Endodermal cell (in vitro differentiated cells): ENCODE measurements around the gene RNASE7. TPM values are rescaled to one million over a fixed set of nuclear protein-coding genes. Genes with fewer than 3 reads are reported as not detected.

Source experiments
- DNase-seq: peaks from one replicate; pipeline ENCODE4 v3.0.0-alpha.2; 2017
- H3K27ac ChIP-seq: 2 replicates; pipeline ENCODE4 v1.5.1; 2013; ENCODE audit warnings: mild to moderate bottlenecking, low read depth, low read length, moderate library complexity
- H3K27me3 ChIP-seq: 2 replicates; pipeline ENCODE4 v1.6.1; 2013; ENCODE audit warnings: mild to moderate bottlenecking, low read length, moderate library complexity; ENCODE audit not compliant: insufficient read depth, control insufficient read depth, poor library complexity, severe bottlenecking
- H3K36me3 ChIP-seq: 2 replicates; pipeline ENCODE4 v1.7.0; 2013; ENCODE audit warnings: mild to moderate bottlenecking, low read length, moderate library complexity; ENCODE audit not compliant: control insufficient read depth, insufficient read depth
- H3K4me1 ChIP-seq: one replicate; pipeline ENCODE4 v1.7.0; 2013; ENCODE audit warnings: low read length; ENCODE audit not compliant: control insufficient read depth, insufficient read depth
- H3K4me3 ChIP-seq: 2 replicates; pipeline ENCODE4 v1.5.1; 2013; ENCODE audit warnings: mild to moderate bottlenecking, low read length, moderate library complexity
- H3K9ac ChIP-seq: 2 replicates; pipeline ENCODE4 v1.6.1; 2013; ENCODE audit warnings: mild to moderate bottlenecking, low read length, moderate library complexity; ENCODE audit not compliant: poor library complexity, severe bottlenecking; ENCODE audit errors: extremely low read depth
- H3K9me3 ChIP-seq: 2 replicates; pipeline ENCODE4 v1.6.1; 2013; ENCODE audit warnings: mild to moderate bottlenecking, low read length, moderate library complexity; ENCODE audit not compliant: control insufficient read depth
- H3K27ac Mint-ChIP-seq: 2 replicates; pipeline ENCODE4 v1.8.0; 2020; ENCODE audit warnings: mixed read lengths
- H3K27me3 Mint-ChIP-seq: 2 replicates; pipeline ENCODE4 v1.8.0; 2021; ENCODE audit warnings: mild to moderate bottlenecking, mixed read lengths; ENCODE audit not compliant: insufficient read depth
- H3K36me3 Mint-ChIP-seq: 2 replicates; pipeline ENCODE4 v1.8.0; 2020; ENCODE audit warnings: low read depth, mixed read lengths
- H3K4me1 Mint-ChIP-seq: 2 replicates; pipeline ENCODE4 v1.8.0; 2020; ENCODE audit warnings: mixed read lengths
- H3K4me3 Mint-ChIP-seq: 2 replicates; pipeline ENCODE4 v1.8.0; 2020; ENCODE audit warnings: mild to moderate bottlenecking, moderate library complexity, mixed read lengths
- H3K9me3 Mint-ChIP-seq: 2 replicates; pipeline ENCODE4 v1.8.0; 2020; ENCODE audit warnings: mild to moderate bottlenecking, mixed read lengths
- CTCF ChIP-seq: fragments of 200-600 bp; sonication (generic); conservative IDR thresholded peaks from 2 replicates; pipeline ENCODE4 v1.5.0; 2021; ENCODE audit warnings: antibody characterized with exemption, mild to moderate bottlenecking
- WGBS, 2 experiments: methylation state at CpG; one replicate each; pipeline versions ENCODE4 v1.1.5 to v1.1.7; 2013; ENCODE audit warnings: missing lambda C conversion rate in 2 of 2, mixed read lengths in 1 of 2; ENCODE audit not compliant: insufficient coverage in 1 of 2, insufficient read length in 1 of 2; 5-methylcytosine and 5-hydroxymethylcytosine counted together
- total RNA-seq, 2 donors: library from RNA; stranded (reverse); fragmentation: NEBNext Ultra II Directional in 1 of 2; extraction: Animal tissue kit (Norgen Biotek cat#: 25700) in 1 of 2; gene quantifications; 2 replicates in 1 of 2; 3 replicates in 1 of 2; pipeline ENCODE4 v1.2.1, GENCODE V29; 2021

Gene RNASE7
- total RNA-seq, 2 donors from 2014 or later = not detected

DNA sequence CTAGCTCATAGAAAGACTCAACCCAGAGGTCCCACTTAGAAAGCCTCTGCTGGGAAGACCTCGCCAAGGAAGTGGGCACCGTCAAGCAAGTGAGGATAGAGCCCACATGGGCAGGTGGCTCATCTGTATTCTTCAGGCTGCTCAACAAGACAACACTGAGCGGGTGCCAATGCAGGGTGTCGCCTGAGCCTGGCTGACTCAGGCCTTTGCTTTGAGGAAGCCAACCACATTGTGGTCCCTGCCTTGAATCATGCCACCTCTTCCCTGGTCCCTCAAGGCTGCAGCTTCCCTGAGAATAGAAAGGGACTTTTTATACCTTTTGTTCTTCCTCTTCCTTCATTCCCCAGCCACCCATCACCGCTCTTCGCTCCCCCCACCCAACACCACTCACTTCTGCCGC, 5.4 kb upstream of the RNASE7 start:
- Mint-ChIP-seq H3K9me3 (no peaks in the 10 kb centered on the region), H3K36me3 (no peaks in the 10 kb centered on the region)
- WGBS, 2 experiments = 92 to 96% methylated on average over 4 to 7 of the region's 7 CpGs

DNA sequence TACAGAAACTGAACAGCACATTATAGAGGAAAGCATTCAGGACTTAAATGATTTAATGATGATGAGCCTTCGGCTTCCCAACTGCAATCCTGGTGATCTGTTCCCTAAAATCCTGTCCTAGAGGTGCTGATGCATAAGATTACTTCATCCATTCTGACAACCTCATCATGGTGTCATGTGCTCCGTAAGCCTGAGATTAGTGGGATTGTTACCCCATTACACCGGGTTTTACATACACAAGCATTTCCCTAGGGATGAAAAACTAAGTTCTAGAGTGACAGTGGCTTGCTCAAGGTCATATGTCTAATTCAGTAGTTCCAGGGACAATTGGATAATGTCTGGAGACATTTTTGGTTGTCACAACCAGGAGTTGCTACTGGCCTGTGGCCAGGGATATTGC, 5.0 kb upstream of the RNASE7 start:
- H3K27ac Mint-ChIP-seq = no peak overlapping the region
- H3K36me3 Mint-ChIP-seq = no peaks in the 10 kb centered on the region
- Histone ChIP-seq H3K4me1 (peaks cover 4% of the 10 kb centered on the region), H3K36me3 (no peaks in the 10 kb centered on the region), H3K4me3 (no peak overlapping the region), H3K9me3 (no peaks in the 10 kb centered on the region), H3K9ac (no peak overlapping the region), H3K27ac (no peak overlapping the region), H3K27me3 (no peaks in the 10 kb centered on the region)
- TF ChIP-seq CTCF = no peak
- H3K4me1 Mint-ChIP-seq = peaks cover 27% of the 10 kb centered on the region
- H3K4me3 Mint-ChIP-seq = no peak overlapping the region
- H3K9me3 Mint-ChIP-seq = no peaks in the 10 kb centered on the region
- H3K27me3 Mint-ChIP-seq = peaks cover 28% of the 10 kb centered on the region
- WGBS, 2 experiments = 89 to 96% methylated on average over 3 of the region's 3 CpGs
- DNase-seq = no peak

More for the DNA sequence above, 5.4 kb upstream of the RNASE7 start:
- H3K27ac Mint-ChIP-seq = no peak overlapping the region
- Histone ChIP-seq H3K27me3 (no peaks in the 10 kb centered on the region), H3K4me3 (no peak overlapping the region), H3K36me3 (no peaks in the 10 kb centered on the region), H3K27ac (no peak overlapping the region), H3K9ac (no peak overlapping the region), H3K4me1 (peaks cover 4% of the 10 kb centered on the region), H3K9me3 (no peaks in the 10 kb centered on the region)
- no peak overlapping the region for H3K4me3 Mint-ChIP-seq
- H3K4me1 Mint-ChIP-seq = peaks cover 27% of the 10 kb centered on the region
- TF ChIP-seq CTCF = no peak
- DNase-seq = no peak
- peaks cover 31% of the 10 kb centered on the region for H3K27me3 Mint-ChIP-seq

- H3K27ac Mint-ChIP-seq = peak overlapping the region; percentile 2
Measured at GRCh38 chr14:21038441-21039422, 3.4 kb upstream of the RNASE7 start.

More at GRCh38 chr14:21038441-21039422, 3.4 kb upstream of the RNASE7 start:
- 51 to 52% methylated on average over 5 to 7 of the region's 10 CpGs for WGBS, 2 experiments
- H3K27me3 ChIP-seq = peaks cover 8% of the 10 kb centered on the region
- H3K27me3 Mint-ChIP-seq = peaks cover 30% of the 10 kb centered on the region
- H3K9ac ChIP-seq = no peak overlapping the region
- peak overlapping the region; percentile 48 for H3K27ac ChIP-seq
- no peaks in the 10 kb centered on the region for H3K36me3 ChIP-seq
- peaks cover 4% of the 10 kb centered on the region for H3K4me1 ChIP-seq
- DNase-seq = peak; percentile 85
- no peaks in the 10 kb centered on the region for H3K36me3 Mint-ChIP-seq
- no peak overlapping the region for H3K4me3 Mint-ChIP-seq
- H3K4me3 ChIP-seq = peak overlapping the region; percentile 31
- TF ChIP-seq CTCF = no peak
- H3K4me1 Mint-ChIP-seq = peaks cover 27% of the 10 kb centered on the region
- no peaks in the 10 kb centered on the region for H3K9me3 ChIP-seq
- no peaks in the 10 kb centered on the region for H3K9me3 Mint-ChIP-seq
